ENCODE data around the gene CEP97.
"Not testable (repeated sequence)": the region's sequence is repeated elsewhere in the genome, so short reads cannot be mapped to it uniquely, and the experiment has no call there.

CEP97 gene

DNA sequence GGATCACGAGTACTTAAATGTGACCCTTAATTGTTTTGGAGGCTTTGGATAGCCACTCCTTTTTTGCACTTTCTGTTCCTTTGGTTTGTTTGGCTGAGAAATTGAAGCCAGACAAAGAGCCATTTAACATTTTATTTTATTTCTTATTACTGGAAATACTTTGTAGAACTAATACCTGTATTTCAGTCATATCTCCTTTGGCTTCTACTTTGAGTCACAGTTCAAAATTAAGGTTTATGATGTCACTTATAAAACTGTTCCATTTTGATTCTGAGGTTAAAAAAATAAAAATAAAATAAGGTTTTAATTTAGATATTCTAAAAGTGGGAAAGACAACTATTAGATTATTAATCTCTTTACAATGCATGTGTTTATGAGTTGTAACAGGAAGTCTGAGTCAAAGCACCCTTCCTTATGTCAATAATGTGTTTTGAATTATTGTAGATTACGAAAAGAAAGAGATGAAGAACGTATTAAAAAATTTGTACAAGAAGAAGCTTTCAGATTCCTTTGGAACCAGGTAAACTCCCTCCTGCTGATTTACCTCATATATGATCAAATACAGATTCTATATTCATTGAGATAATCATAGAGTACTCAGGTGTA lies 37.7 kb downstream of the CEP97 start:
- no peak overlapping the region for H3K9ac ChIP-seq (ENCODE audit: low read depth, low read length)
- 0 out of 2 replicates have a peak, but pooled peaks cover 4% of the 10 kb centered on the region for H4K20me1 ChIP-seq (ENCODE audit: insufficient read depth, low read length)
- DNase-seq (no peak), ATAC-seq (ENCODE audit: insufficient read depth, low read depth) (no peak)
- no peak overlapping the region for H3K27ac ChIP-seq (ENCODE audit: low read length)
- H2AFZ ChIP-seq (ENCODE audit: low read depth, low read length), result no peak overlapping the region
- no peaks in the 10 kb centered on the region for H3K4me1 ChIP-seq (ENCODE audit: insufficient read depth, low read length)
- no peaks in the 10 kb centered on the region for H3K9me3 ChIP-seq (ENCODE audit: insufficient read depth, low read length, severe bottlenecking)
- H3K79me2 ChIP-seq (ENCODE audit: insufficient read depth, low read length), result peaks cover 3% of the 10 kb centered on the region; the same call in 1 of the 2 replicates
- H3K4me2 ChIP-seq (ENCODE audit: insufficient read depth, low read length), result no peak overlapping the region
- no peaks in the 10 kb centered on the region for H3K27me3 ChIP-seq (ENCODE audit: insufficient read depth, low read length, poor library complexity)
- no peak overlapping the region for H3K4me3 ChIP-seq (ENCODE audit: low read depth in 1 of 2, low read length in 2 of 2)
- TF ChIP-seq, protein P1, sequence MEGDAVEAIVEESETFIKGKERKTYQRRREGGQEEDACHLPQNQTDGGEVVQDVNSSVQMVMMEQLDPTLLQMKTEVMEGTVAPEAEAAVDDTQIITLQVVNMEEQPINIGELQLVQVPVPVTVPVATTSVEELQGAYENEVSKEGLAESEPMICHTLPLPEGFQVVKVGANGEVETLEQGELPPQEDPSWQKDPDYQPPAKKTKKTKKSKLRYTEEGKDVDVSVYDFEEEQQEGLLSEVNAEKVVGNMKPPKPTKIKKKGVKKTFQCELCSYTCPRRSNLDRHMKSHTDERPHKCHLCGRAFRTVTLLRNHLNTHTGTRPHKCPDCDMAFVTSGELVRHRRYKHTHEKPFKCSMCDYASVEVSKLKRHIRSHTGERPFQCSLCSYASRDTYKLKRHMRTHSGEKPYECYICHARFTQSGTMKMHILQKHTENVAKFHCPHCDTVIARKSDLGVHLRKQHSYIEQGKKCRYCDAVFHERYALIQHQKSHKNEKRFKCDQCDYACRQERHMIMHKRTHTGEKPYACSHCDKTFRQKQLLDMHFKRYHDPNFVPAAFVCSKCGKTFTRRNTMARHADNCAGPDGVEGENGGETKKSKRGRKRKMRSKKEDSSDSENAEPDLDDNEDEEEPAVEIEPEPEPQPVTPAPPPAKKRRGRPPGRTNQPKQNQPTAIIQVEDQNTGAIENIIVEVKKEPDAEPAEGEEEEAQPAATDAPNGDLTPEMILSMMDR (IDR thresholded peaks at IDR 0.05; ENCODE audit: borderline replicate concordance, extremely low read depth, low read length, poor library complexity, severe bottlenecking), result no peak
- no peak for TF ChIP-seq EZH2 (IDR thresholded peaks at IDR 0.05; ENCODE audit: borderline replicate concordance, low read depth, low read length, severe bottlenecking)
- H3K36me3 ChIP-seq (ENCODE audit: insufficient read depth, low read length), result peaks cover 87% of the 10 kb centered on the region

DNA sequence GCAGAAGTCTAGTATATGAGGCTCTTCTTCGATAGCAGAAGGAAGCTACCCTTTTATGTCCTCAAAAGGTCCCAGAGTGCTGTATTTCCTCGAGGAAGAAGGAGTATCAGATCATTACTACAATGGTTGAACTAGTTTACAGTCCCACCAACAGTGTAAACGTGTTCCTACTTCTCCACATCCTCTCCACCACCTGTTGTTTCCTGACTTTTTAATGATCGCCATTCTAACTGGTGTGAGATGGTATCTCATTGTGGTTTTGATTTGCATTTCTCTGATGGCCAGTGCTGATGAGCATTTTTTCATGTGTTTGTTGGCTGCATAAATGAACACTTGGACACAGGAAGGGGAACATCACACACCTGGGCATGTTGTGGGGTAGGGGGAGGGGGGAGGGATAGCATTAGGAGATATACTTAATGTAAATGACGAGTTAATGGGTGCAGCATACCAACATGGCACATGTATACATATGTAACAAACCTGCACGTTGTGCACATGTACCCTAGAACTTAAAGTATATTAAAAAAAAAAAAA lies 53.4 kb downstream of the CEP97 start:
- peaks cover 28% of the 10 kb centered on the region for H3K79me2 ChIP-seq (ENCODE audit: insufficient read depth, low read length)
- not testable (repeated sequence) for H3K9ac ChIP-seq (ENCODE audit: low read depth, low read length); DNase-seq; H4K20me1 ChIP-seq (ENCODE audit: insufficient read depth, low read length); H3K9me3 ChIP-seq (ENCODE audit: insufficient read depth, low read length, severe bottlenecking); ATAC-seq (ENCODE audit: insufficient read depth, low read depth); H3K4me3 ChIP-seq (ENCODE audit: low read depth in 1 of 2, low read length in 2 of 2); H3K27me3 ChIP-seq (ENCODE audit: insufficient read depth, low read length, poor library complexity); H3K36me3 ChIP-seq (ENCODE audit: insufficient read depth, low read length)
- H3K27ac ChIP-seq (ENCODE audit: low read length), result peak overlapping the region; percentile 53
- H3K4me1 ChIP-seq (ENCODE audit: insufficient read depth, low read length), result peaks cover 41% of the 10 kb centered on the region
- H2AFZ ChIP-seq (ENCODE audit: low read depth, low read length), result peak overlapping the region; percentile 51; the same call in 1 of the 2 replicates
- peak overlapping the region; percentile 78; the same call in 1 of the 2 replicates for H3K4me2 ChIP-seq (ENCODE audit: insufficient read depth, low read length)

DNA sequence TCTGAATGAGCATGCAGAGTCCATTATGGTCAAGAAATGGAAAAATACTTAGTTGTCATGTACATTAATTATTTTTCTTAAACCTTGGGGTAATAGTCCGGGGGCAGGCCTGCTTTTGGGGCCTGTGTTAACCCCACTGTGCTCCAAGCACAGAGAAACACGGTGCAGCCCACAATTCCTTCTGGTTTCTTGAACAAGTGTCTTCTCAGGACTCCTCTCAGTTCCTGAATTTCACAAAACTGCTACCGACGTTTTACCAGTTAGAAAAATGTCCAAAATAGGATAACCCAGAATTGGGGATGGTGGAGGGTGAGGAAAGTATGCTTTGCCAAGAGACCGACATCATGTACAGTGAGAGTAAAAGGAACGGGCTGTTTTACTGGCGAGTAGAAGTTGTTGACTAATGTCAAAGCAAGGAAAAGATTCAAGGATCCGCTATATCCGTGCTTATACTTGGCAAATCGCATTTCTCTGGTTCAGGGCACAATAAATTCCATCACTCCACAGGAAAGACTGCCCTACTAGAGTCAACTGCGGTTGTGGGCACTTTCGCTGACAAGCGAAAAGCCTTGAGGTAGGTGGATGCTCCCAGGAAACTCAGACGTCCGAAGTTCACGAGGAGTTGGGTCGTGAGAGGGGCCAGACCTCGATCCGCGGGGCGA lies 54.1 kb downstream of the CEP97 start:
- no peaks in the 10 kb centered on the region for H3K9me3 ChIP-seq (ENCODE audit: insufficient read depth, low read length, severe bottlenecking)
- ATAC-seq (ENCODE audit: insufficient read depth, low read depth) (peak; percentile 0; the same call in 2 of the 3 replicates), DNase-seq (no peak)
- H3K27me3 ChIP-seq (ENCODE audit: insufficient read depth, low read length, poor library complexity), result no peaks in the 10 kb centered on the region
- H3K9ac ChIP-seq (ENCODE audit: low read depth, low read length), result peak overlapping the region; percentile 65
- peak overlapping the region; percentile 95 for H2AFZ ChIP-seq (ENCODE audit: low read depth, low read length)
- H4K20me1 ChIP-seq (ENCODE audit: insufficient read depth, low read length), result peaks cover 3% of the 10 kb centered on the region; the same call in 1 of the 2 replicates
- H3K27ac ChIP-seq (ENCODE audit: low read length), result peak overlapping the region; percentile 90
- peak overlapping the region; percentile 78 for H3K4me2 ChIP-seq (ENCODE audit: insufficient read depth, low read length)
- H3K4me3 ChIP-seq (ENCODE audit: low read depth in 1 of 2, low read length in 2 of 2), result peak overlapping the region; percentile 63 to 66; a peak in 3 of 4 replicates
- H3K4me1 ChIP-seq (ENCODE audit: insufficient read depth, low read length), result peaks cover 41% of the 10 kb centered on the region
- no peak for TF ChIP-seq EZH2 (IDR thresholded peaks at IDR 0.05; ENCODE audit: borderline replicate concordance, low read depth, low read length, severe bottlenecking)
- TF ChIP-seq, protein P1 (IDR thresholded peaks at IDR 0.05; ENCODE audit: borderline replicate concordance, extremely low read depth, low read length, poor library complexity, severe bottlenecking), result no peak
- H3K79me2 ChIP-seq (ENCODE audit: insufficient read depth, low read length), result peaks cover 28% of the 10 kb centered on the region
- peaks cover 8% of the 10 kb centered on the region for H3K36me3 ChIP-seq (ENCODE audit: insufficient read depth, low read length)

All from DND-41 (cell line).